Dendritic cell treated with granulocyte-macrophage colony-stimulating factor and Interleukin-4, amounts not matched to agents 40 ng/mL and 50 ng/mL, for 4 days (primary cell): ENCODE results near the gene MEPCE.
A peak's percentile ranks its signal among the peaks of the same experiment; 100 is the strongest.
"Not testable (repeated sequence)": the region's sequence is repeated elsewhere in the genome, so short reads cannot be mapped to it uniquely, and the experiment has no call there.

Source experiments
- H3K27ac Mint-ChIP-seq: one replicate; pipeline ENCODE4 v1.8.0; 2022; ENCODE audit warnings: mild to moderate bottlenecking, mixed read lengths
- H3K27me3 Mint-ChIP-seq: one replicate; pipeline ENCODE4 v1.8.0; 2022; ENCODE audit warnings: mild to moderate bottlenecking, mixed read lengths
- H3K36me3 Mint-ChIP-seq: one replicate; pipeline ENCODE4 v1.8.0; 2022; ENCODE audit warnings: low read depth, mixed read lengths
- H3K4me1 Mint-ChIP-seq: one replicate; pipeline ENCODE4 v1.8.0; 2022; ENCODE audit warnings: low read depth, mixed read lengths
- H3K4me3 Mint-ChIP-seq: one replicate; pipeline ENCODE4 v1.8.0; 2022; ENCODE audit warnings: mild to moderate bottlenecking, moderate library complexity, mixed read lengths
- H3K9me3 Mint-ChIP-seq: one replicate; pipeline ENCODE4 v1.8.0; 2022; ENCODE audit warnings: mixed read lengths
- intact Hi-C: fragments of 100-400 bp; cut with micrococcal nuclease; formaldehyde crosslinking; loops from one replicate; pipeline ENCODE4 v1.15.0; 2022

Gene MEPCE

DNA sequence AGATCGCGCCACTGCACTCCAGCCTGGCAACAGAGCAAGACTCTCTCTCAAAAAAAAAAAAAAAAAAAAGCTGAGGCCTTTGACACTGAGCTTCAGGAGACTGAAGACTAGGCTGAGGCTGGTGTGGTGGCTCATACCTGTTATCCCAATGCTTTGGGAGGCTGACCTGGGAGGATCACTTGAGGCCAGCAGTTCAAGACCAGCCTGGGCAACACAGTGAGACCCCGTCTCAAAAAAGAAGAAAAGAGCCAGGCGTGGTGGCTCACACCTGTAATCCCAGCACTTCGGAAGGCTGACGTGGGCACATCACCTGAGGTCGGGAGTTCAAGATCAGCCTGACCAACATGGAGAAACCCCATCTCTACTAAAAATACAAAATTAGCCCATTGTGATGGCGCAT, 17.7 kb downstream of the MEPCE start:
- H3K36me3 Mint-ChIP-seq, intact Hi-C loops, H3K27ac Mint-ChIP-seq, H3K4me3 Mint-ChIP-seq, H3K9me3 Mint-ChIP-seq, H3K27me3 Mint-ChIP-seq: not testable (repeated sequence)
- peaks cover 38% of the 10 kb centered on the region for H3K4me1 Mint-ChIP-seq

- Mint-ChIP-seq H3K27ac (peak overlapping the region; percentile 55), H3K9me3 (no peaks in the 10 kb centered on the region), H3K36me3 (no peaks in the 10 kb centered on the region), H3K27me3 (no peaks in the 10 kb centered on the region), H3K4me1 (peaks cover 30% of the 10 kb centered on the region), H3K4me3 (no peak overlapping the region)
- intact Hi-C loops = no loop called here
Observed at GRCh38 chr7:100449190-100449795, 19.7 kb downstream of the MEPCE start.

- H3K4me1 Mint-ChIP-seq = peaks cover 16% of the 10 kb centered on the region
- H3K27ac Mint-ChIP-seq = no peak overlapping the region
- H3K27me3 Mint-ChIP-seq = no peaks in the 10 kb centered on the region
- no peak overlapping the region for H3K4me3 Mint-ChIP-seq
- H3K9me3 Mint-ChIP-seq = no peaks in the 10 kb centered on the region
- intact Hi-C loops = no loop called here
- H3K36me3 Mint-ChIP-seq = peaks cover 18% of the 10 kb centered on the region
Observed at GRCh38 chr7:100452513-100452912, 22.9 kb downstream of the MEPCE start.

- peaks cover 28% of the 10 kb centered on the region for H3K36me3 Mint-ChIP-seq
- H3K27ac Mint-ChIP-seq, H3K9me3 Mint-ChIP-seq, intact Hi-C loops, H3K4me3 Mint-ChIP-seq, H3K27me3 Mint-ChIP-seq: not testable (repeated sequence)
- H3K4me1 Mint-ChIP-seq = peaks cover 16% of the 10 kb centered on the region
Observed at GRCh38 chr7:100453854-100454253, 24.2 kb downstream of the MEPCE start.

GRCh38 chr7:100455206-100455605, 25.6 kb downstream of the MEPCE start:
- Mint-ChIP-seq H3K4me1 (peaks cover 16% of the 10 kb centered on the region), H3K27ac (no peak overlapping the region), H3K27me3 (no peaks in the 10 kb centered on the region), H3K4me3 (no peak overlapping the region), H3K36me3 (peaks cover 42% of the 10 kb centered on the region), H3K9me3 (no peaks in the 10 kb centered on the region)
- intact Hi-C loops = no loop called here

GRCh38 chr7:100456562-100456961, 26.9 kb downstream of the MEPCE start:
- H3K27ac Mint-ChIP-seq = no peak overlapping the region
- H3K4me1 Mint-ChIP-seq = peaks cover 10% of the 10 kb centered on the region
- H3K36me3 Mint-ChIP-seq = peaks cover 55% of the 10 kb centered on the region
- no peaks in the 10 kb centered on the region for H3K27me3 Mint-ChIP-seq
- intact Hi-C loops = no loop called here
- H3K4me3 Mint-ChIP-seq = no peak overlapping the region
- no peaks in the 10 kb centered on the region for H3K9me3 Mint-ChIP-seq

DNA sequence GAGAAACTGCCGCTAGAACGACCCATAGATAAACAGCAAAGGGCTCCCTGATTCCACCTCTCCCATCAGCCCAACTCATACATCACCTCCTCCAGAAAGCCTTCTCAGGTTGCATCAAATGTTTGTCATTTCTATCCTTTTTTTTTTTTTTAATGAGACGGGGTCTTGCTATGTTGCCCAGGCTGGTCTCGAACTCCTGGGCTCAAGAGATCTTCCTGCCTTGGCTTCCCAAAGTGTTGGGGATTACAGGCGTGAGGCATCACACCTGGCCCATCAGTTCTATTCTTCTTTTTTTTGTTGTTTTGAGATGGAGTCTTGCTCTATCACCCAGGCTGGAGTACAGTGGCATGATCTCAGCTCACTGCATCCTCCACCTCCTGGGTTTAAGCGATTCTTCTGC, 27.4 kb downstream of the MEPCE start:
- H3K9me3 Mint-ChIP-seq = no peaks in the 10 kb centered on the region
- no peak overlapping the region for H3K4me3 Mint-ChIP-seq
- no peak overlapping the region for H3K27ac Mint-ChIP-seq
- peaks cover 10% of the 10 kb centered on the region for H3K4me1 Mint-ChIP-seq
- intact Hi-C loops = no loop called here
- H3K27me3 Mint-ChIP-seq = no peaks in the 10 kb centered on the region
- peaks cover 60% of the 10 kb centered on the region for H3K36me3 Mint-ChIP-seq

DNA sequence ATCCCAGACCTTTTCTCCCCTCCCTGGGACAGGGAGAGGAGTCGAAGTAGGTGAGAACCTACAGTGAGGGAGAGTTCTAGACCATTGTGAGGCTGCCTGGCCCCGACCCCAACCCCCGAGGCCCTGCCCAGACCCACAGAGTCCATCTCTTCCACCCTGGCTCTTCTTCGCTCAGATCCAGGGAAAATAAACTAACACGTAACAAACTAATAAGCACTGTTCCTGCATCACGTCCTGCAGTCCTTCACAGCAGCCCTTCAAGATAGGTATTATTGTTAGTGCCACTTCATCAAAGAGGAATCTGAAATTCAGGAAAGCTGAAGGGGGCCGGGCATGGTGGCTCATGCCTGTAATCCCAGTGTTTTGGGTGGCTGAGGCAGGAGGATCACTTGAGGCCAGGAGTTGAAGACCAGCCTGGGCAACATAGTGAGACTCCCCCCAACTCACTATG, 34.6 kb downstream of the MEPCE start, which contains the start of gene SPACDR:
Gene SPACDR (minus strand): TSS at position 51 of the 451 bp plus-strand sequence. CDS start 235 bp downstream, outside the sequence.
- H3K27ac Mint-ChIP-seq = peak within 1 kb of the TSS; percentile 6
- H3K4me3 Mint-ChIP-seq = no peak within 1 kb of the TSS
- H3K9me3 Mint-ChIP-seq = no peaks in the 10 kb centered on the region
- H3K36me3 Mint-ChIP-seq = peaks cover 94% of the 10 kb centered on the region
- peaks cover 31% of the 10 kb centered on the region for H3K4me1 Mint-ChIP-seq
- intact Hi-C loops = no loop called here
- H3K27me3 Mint-ChIP-seq = no peaks in the 10 kb centered on the region

- H3K9me3 Mint-ChIP-seq = no peaks in the 10 kb centered on the region
- H3K27ac Mint-ChIP-seq = peak overlapping the region; percentile 6
- peaks cover 37% of the 10 kb centered on the region for H3K4me1 Mint-ChIP-seq
- H3K27me3 Mint-ChIP-seq = no peaks in the 10 kb centered on the region
- H3K4me3 Mint-ChIP-seq = no peak overlapping the region
- intact Hi-C loops = no loop called here
- H3K36me3 Mint-ChIP-seq = peaks cover 94% of the 10 kb centered on the region
Observed at GRCh38 chr7:100464791-100465190, 35.2 kb downstream of the MEPCE start.

- H3K27me3 Mint-ChIP-seq = no peaks in the 10 kb centered on the region
- no peak overlapping the region for H3K4me3 Mint-ChIP-seq
- H3K4me1 Mint-ChIP-seq = peaks cover 42% of the 10 kb centered on the region
- peak overlapping the region; percentile 6 for H3K27ac Mint-ChIP-seq
- H3K9me3 Mint-ChIP-seq = no peaks in the 10 kb centered on the region
- intact Hi-C loops = no loop called here
- H3K36me3 Mint-ChIP-seq = peaks cover 94% of the 10 kb centered on the region
Observed at GRCh38 chr7:100465299-100465698, 35.7 kb downstream of the MEPCE start.

- H3K27ac Mint-ChIP-seq = peak overlapping the region; percentile 6
- intact Hi-C loops = loop anchor here (1.0 kb wide), 1 partner anchor 94 kb away; no protein-coding TSS in a partner anchor
- H3K4me3 Mint-ChIP-seq = no peak overlapping the region
- H3K4me1 Mint-ChIP-seq = peaks cover 47% of the 10 kb centered on the region
- peaks cover 94% of the 10 kb centered on the region for H3K36me3 Mint-ChIP-seq
- no peaks in the 10 kb centered on the region for H3K9me3 Mint-ChIP-seq
- H3K27me3 Mint-ChIP-seq = no peaks in the 10 kb centered on the region
Observed at GRCh38 chr7:100465702-100466311, 36.2 kb downstream of the MEPCE start.

GRCh38 chr7:100466653-100467605, 37.3 kb downstream of the MEPCE start:
- intact Hi-C loops = loop anchor here (1.0 kb wide), 1 partner anchor 93 kb away; no protein-coding TSS in a partner anchor
- Mint-ChIP-seq H3K9me3 (no peaks in the 10 kb centered on the region), H3K27me3 (no peaks in the 10 kb centered on the region), H3K36me3 (peaks cover 94% of the 10 kb centered on the region), H3K4me3 (no peak overlapping the region), H3K27ac (peak overlapping the region; percentile 10), H3K4me1 (peaks cover 53% of the 10 kb centered on the region)

DNA sequence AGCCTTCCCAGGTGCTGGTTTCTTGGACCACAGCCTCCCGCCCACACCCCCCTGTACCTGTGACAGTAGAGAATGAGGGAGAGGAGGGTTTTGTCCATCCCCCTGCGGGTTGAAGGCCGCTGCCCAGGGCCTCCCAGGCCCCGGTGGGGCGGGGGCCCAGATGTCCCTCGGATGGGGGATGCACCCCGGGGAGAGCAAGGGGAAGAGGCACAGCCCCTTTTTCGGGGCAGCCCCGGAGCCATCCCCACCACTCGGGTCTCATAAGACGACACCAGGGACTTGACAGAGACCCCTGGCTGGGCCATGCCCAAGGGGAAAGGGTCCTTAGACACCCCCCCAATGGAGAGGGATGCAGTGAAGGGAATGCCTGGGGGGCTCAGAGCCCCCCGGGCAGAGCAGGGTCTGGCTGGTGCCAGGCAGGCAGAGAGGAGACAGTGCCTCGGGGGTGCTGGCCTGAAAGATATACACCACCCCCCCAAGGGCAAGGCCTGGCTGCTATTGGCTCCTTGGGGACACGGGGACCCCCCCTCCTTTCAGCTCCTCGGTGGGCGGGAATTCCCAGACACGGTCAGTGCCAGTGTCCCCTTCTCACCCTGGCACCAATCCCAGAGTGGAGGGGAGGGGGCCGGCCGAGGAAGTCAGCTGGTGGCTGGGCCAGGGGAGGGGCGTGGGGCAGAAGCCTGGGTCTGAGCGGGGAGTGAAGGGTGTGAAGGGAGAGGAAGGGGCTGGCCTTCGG, 38.2 kb downstream of the MEPCE start:
- intact Hi-C loops = no loop called here
- Mint-ChIP-seq H3K4me3 (no peak overlapping the region), H3K27me3 (no peaks in the 10 kb centered on the region), H3K36me3 (peaks cover 96% of the 10 kb centered on the region), H3K27ac (peak overlapping the region; percentile 10), H3K4me1 (peaks cover 58% of the 10 kb centered on the region), H3K9me3 (no peaks in the 10 kb centered on the region)
